ENCODE measurements around the gene VWDE. TPM values are rescaled to one million over a fixed set of nuclear protein-coding genes. Genes with fewer than 3 reads are reported as not detected.

VWDE gene
- total RNA-seq, 1 experiment from 2014 or later: 13.7 TPM

- intact Hi-C loops (cut with micrococcal nuclease): loop anchor here (2.0 kb wide), 1 partner anchor 108 kb away; no protein-coding TSS in a partner anchor
- ATAC-seq (peak; percentile 89), DNase-seq (ENCODE audit: low read depth, low spot score) (peak; percentile 43)
- CTCF ChIA-PET: interaction anchor here (1.0 kb wide), 5 partner anchors 12 to 99 kb away, joined by 3 to 4 read pairs (median 3); no protein-coding TSS in a partner anchor
- no peak overlapping the region for H2AFZ ChIP-seq (ENCODE audit: low read depth, low read length, poor library complexity, severe bottlenecking)
- POLR2A ChIA-PET: no interaction called here
- RAD21 ChIA-PET (ENCODE audit: low non-redundant PET in 1 of 2, low total read pairs in 2 of 2, uncharacterized antibody in 2 of 2, unreplicated experiment in 2 of 2): interaction anchor here in 1 of 2 experiments (0.6 kb wide), 1 partner anchor 1157 kb away, joined by 3 read pairs; no protein-coding TSS in a partner anchor
- no peaks in the 10 kb centered on the region for H4K20me1 ChIP-seq (ENCODE audit: insufficient read depth)
- H3K4me1 ChIP-seq (ENCODE audit: control insufficient read depth in 1 of 2, insufficient read depth in 2 of 2, low read length in 2 of 2): no peaks in the 10 kb centered on the region
- no peaks in the 10 kb centered on the region for H3K9me3 ChIP-seq (ENCODE audit: control insufficient read depth in 1 of 2, insufficient read depth in 1 of 2, low read depth in 1 of 2, low read length in 2 of 2)
- no peaks in the 10 kb centered on the region for H3K9me2 ChIP-seq (ENCODE audit: insufficient read depth)
- no peak overlapping the region for H3K27ac ChIP-seq (ENCODE audit: low read depth, low read length)
- TF ChIP-seq EZH2phosphoT487 (IDR thresholded peaks at IDR 0.05; ENCODE audit: borderline replicate concordance) (no peak), CTCF (IDR thresholded peaks at IDR 0.05 in 2 of 3, conservative IDR thresholded peaks at IDR 0.05 in 1 of 3; ENCODE audit: borderline replicate concordance in 1 of 3, insufficient read depth in 1 of 3, low read depth in 2 of 3, low read length in 2 of 3) (peak; percentile 66 to 87 (median 83)), RAD21 (IDR thresholded peaks at IDR 0.05; ENCODE audit: low read depth) (peak; percentile 51), CEBPB (IDR thresholded peaks at IDR 0.05; ENCODE audit: low read depth) (no peak)
- no peak overlapping the region for H3K4me3 ChIP-seq (replicated peaks in 1 of 2; ENCODE audit: low read depth in 1 of 2, low read length in 2 of 2)
- H3K36me3 ChIP-seq (ENCODE audit: control insufficient read depth in 1 of 2, insufficient read depth in 2 of 2, low read length in 2 of 2): peaks cover 3% of the 10 kb centered on the region in 2 experiments; a peak in 1 of 4 replicates
- no peak overlapping the region for H3K4me2 ChIP-seq (ENCODE audit: low read length)
- H3K79me2 ChIP-seq (ENCODE audit: insufficient read depth, low read length): peaks cover 8% of the 10 kb centered on the region; the same call in 1 of the 2 replicates
- no TSS peak for BruUV-seq (replicated peaks)
- no peaks in the 10 kb centered on the region for H3K27me3 ChIP-seq (ENCODE audit: insufficient read depth, low read length)
- H3K9ac ChIP-seq (ENCODE audit: low read length): no peak overlapping the region
Measured at GRCh38 chr7:12389089-12389700, 14.5 kb downstream of the VWDE start.

- CTCF ChIA-PET: no interaction called here
- no TSS peak for BruUV-seq (replicated peaks)
- intact Hi-C loops (cut with micrococcal nuclease): no loop called here
Measured at GRCh38 chr7:12386313-12386740, 17.3 kb downstream of the VWDE start.

More at GRCh38 chr7:12386313-12386740, 17.3 kb downstream of the VWDE start:
- H3K4me1 ChIP-seq (ENCODE audit: control insufficient read depth in 1 of 2, insufficient read depth in 2 of 2, low read length in 2 of 2): no peaks in the 10 kb centered on the region
- POLR2A ChIA-PET: no interaction called here
- no peaks in the 10 kb centered on the region for H3K9me3 ChIP-seq (ENCODE audit: control insufficient read depth in 1 of 2, insufficient read depth in 1 of 2, low read depth in 1 of 2, low read length in 2 of 2)
- H4K20me1 ChIP-seq (ENCODE audit: insufficient read depth): no peaks in the 10 kb centered on the region
- H3K79me2 ChIP-seq (ENCODE audit: insufficient read depth, low read length): no peaks in the 10 kb centered on the region
- no peak overlapping the region for H3K27ac ChIP-seq (ENCODE audit: low read depth, low read length)
- H3K9ac ChIP-seq (ENCODE audit: low read length): no peak overlapping the region
- DNase-seq (ENCODE audit: low read depth, low spot score) (no peak), ATAC-seq (no peak)
- RAD21 ChIA-PET (ENCODE audit: low non-redundant PET in 1 of 2, low total read pairs in 2 of 2, uncharacterized antibody in 2 of 2, unreplicated experiment in 2 of 2): no interaction called here
- TF ChIP-seq FOSL1 (IDR thresholded peaks at IDR 0.05; ENCODE audit: low read depth): no peak
- TF ChIP-seq ZNF274 (IDR thresholded peaks at IDR 0.05; ENCODE audit: low read depth, low read length): no peak
- TF ChIP-seq CBX3 (IDR thresholded peaks at IDR 0.05; ENCODE audit: low read depth): no peak
- no peak for TF ChIP-seq ZFX (IDR thresholded peaks at IDR 0.05)
- TF ChIP-seq CEBPB (IDR thresholded peaks at IDR 0.05; ENCODE audit: low read depth): no peak
- TF ChIP-seq MAX (IDR thresholded peaks at IDR 0.05): no peak
- TF ChIP-seq RAD21 (IDR thresholded peaks at IDR 0.05; ENCODE audit: low read depth): no peak
- H3K4me3 ChIP-seq (replicated peaks in 1 of 2; ENCODE audit: low read depth in 1 of 2, low read length in 2 of 2): no peak overlapping the region
- no peak overlapping the region for H2AFZ ChIP-seq (ENCODE audit: low read depth, low read length, poor library complexity, severe bottlenecking)
- peaks cover 3% of the 10 kb centered on the region in 2 experiments; a peak in 1 of 4 replicates for H3K36me3 ChIP-seq (ENCODE audit: control insufficient read depth in 1 of 2, insufficient read depth in 2 of 2, low read length in 2 of 2)
- no peak overlapping the region for H3K4me2 ChIP-seq (ENCODE audit: low read length)
- H3K9me2 ChIP-seq (ENCODE audit: insufficient read depth): no peaks in the 10 kb centered on the region
- H3K27me3 ChIP-seq (ENCODE audit: insufficient read depth, low read length): no peaks in the 10 kb centered on the region
